ENCODE data around the gene EXOG.
"Not testable (repeated sequence)": the region's sequence is repeated elsewhere in the genome, so short reads cannot be mapped to it uniquely, and the experiment has no call there.

EXOG gene

DNA sequence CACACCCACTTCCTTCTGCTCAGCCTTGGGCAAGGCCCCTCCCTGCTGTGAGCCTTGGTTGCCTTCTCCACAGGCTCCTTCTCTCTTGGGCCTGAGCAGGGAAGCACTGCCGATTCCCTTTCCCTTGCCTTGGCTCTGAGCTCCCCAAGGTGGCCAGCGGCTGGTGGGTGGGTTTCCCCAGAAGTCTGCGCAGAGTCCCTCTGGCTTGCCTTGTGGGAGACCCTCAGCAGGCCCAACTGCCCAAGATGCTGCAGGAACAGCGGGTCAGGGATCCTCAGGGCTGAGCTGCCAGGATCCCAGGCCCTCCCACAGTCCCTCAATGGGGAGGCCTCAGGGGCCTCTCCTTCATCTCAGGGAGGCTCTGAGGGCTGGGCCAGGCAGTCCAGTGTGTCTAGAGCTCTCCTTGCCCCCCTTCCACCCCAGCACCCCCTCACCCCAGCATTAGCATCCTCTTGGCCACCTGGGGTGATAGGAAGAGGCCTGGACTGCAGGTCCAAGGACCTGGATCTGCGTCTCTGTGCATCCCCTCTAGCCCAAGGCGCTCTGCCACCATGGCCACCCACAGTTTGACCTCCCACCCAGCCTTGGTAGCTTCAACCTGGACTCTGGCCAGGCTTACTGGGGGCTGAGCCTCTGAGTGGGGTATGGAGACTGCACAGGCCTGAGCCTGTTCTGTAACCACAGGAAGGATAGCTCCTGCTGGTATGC, 68.6 kb downstream of the EXOG start:
- DNase-seq: no peak

DNA sequence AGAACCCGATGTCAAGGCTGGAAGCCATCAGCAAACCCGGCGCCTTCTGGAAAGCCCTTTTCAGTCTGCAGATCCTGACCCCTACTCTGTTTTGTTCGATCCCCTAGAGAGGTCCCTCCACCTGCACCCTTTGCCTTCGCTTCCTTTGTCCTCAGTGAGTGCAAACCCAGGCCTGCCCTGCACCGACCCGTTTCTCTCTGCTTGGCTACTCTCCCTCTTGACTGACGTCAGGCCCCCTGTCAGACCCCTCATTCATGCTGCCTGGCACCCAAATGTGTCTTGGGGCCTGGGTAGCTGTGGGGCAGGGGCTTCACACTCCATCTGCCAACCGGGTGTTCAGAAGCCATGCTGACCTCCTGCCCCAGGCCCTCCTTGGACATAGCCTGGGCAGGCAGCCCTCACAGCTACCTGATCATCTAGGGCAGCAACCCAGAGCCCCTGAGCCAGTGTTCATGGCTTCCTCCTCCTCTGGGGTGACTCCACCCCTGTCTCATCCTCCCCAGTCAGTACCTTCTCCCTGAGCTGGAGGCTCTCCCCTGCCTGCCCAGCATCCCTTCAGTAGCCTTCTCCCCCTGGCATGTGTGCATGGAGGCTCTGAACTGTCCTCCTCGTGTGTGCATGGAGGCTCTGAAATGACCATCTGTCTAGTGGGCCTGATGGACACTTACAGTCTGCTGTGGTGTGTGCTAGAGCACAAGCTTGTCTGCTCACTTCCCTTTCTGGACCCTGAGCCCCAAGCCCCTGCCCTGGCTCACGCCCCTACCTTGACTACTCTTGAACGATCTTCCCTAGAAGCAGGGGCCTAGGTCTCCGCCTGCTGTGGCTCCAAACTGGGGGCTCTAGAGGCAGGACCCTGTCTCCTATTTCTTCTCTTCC, 69.4 kb downstream of the EXOG start:
- DNase-seq: no peak

DNA sequence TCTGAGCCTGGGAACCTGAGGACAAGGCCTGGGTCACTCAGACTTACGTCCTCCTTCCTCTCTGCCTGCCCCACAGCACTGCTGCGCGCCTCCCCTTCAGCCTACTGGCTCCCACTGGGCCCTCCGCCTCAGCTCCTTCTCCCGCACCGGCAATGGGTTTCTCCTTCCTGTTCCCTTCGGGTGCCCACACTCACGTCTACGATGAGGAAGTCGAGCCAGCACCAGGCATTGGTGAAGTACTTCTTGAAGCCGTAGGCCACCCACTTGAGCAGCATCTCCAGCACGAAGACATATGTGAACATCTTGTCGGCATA, 70.0 kb downstream of the EXOG start:
- DNase-seq: no peak

DNA sequence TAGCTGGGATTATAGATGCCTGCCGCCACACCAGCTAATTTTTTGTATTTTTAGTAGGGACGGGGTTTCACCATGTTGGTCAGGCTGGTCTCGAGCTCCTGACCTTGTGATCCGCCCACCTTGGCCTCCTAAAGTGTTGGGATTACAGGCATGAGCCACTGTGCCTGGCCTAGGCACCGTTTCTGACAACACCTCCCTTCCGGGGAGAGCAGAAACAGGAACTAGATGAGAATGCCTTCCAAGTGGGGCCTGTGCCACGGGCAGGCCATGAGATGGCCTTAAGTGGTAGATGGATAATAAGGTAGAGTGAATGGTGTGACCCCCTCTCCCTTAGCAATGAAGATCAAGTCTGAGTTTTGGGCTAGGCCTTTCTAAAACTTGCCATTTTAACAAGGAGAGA, 70.7 kb downstream of the EXOG start:
- not testable (repeated sequence) for DNase-seq

DNA sequence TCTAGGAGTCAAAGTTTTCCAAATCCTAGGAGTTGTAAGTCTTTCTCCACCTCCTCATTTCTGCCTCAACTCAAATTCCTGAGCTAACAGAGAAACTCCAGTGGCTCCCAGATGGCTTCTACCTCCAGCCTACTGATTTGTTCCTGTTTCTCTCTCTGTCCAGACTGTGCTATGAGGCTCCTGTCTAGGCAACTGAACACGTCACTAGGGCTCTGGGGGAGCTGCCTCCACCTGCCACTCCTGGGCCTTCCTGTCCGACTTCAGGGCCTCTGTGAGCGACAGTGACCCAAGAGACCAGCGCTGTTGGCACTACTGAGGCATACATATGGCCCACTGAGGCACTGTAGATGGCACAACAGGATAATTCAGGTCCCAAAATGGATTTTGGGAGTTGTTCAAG, 71.4 kb downstream of the EXOG start:
- no peak for DNase-seq

DNA sequence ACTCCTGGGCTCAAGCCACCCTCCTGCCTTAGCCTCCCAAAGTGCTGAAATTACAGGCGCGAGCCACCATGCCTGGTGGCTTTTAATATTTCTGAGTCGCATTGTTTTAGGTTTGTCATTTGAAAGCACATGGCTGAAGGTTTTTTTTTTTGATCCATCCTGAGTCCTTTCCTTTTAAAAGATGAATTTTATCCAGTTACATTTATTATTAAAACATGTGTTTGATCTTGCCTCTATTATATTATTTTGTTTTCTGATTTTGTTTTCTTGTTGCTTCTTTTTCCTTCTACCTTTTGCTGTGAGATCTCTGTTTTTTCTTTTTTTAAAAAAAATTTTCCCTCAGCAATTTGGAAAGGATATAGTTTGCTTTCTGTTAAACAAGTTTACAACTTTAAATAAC, 77.0 kb downstream of the EXOG start:
- DNase-seq: no peak

DNA sequence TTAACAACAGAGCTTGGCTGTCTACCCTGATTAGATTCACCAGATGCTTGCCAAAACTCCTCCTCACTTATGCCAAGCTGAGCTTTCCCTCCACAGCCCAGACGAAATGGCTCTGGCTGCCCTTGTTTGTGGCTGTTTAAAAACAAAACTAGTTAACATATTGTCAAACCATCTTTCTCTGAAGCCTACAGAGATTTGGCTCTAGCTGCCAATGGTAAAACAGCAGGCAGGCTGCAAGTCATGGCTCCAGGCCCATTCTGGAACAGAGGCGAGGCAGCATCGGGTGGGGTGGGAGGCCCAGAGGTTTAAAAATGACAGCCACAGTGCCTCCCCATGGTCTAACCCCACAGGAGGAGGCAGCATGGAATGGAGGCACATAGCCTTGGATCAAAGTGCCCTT, 77.4 kb downstream of the EXOG start:
- no peak for DNase-seq

DNA sequence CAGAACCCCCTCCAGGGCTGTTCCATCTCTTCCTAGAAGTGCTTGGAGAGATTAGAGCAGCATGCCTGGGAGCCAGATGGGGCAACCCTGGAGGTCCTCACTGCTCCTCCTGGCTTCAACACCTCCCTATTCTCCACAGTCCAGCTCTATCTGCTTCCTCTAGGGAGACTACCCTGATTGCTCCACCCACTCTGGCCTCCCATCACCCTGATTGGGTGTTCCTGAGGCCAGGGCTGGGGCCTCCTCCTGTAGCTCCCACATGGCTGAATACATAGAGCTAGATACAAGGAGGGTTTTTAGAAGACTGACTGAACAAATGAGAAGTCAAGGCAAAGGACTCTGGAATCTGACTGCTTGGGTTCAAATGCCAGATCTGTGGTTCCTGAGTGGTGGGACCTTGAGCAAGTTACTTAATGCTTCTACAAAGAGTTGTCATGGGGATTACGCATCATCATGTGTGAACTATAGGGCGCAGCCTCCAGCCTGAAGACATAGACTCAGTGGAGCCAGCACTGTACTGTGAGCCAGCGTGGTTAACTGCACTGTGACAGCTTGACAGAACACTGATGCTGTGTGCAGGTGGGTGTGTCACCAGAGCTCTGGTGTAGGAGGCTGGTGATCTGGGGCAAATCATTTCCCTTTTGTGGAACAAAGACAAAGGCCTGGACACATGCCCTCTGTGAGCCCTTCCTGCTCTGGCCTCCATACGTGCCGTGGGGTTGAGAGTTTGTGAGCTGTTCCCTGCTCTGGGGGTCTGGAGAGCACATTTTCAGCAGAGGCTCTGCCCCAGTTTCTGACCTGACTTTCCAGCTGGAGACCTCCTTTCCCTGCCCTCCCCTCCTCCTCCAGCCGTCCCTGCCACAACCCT, 78.5 kb downstream of the EXOG start:
- DNase-seq: no peak

DNA sequence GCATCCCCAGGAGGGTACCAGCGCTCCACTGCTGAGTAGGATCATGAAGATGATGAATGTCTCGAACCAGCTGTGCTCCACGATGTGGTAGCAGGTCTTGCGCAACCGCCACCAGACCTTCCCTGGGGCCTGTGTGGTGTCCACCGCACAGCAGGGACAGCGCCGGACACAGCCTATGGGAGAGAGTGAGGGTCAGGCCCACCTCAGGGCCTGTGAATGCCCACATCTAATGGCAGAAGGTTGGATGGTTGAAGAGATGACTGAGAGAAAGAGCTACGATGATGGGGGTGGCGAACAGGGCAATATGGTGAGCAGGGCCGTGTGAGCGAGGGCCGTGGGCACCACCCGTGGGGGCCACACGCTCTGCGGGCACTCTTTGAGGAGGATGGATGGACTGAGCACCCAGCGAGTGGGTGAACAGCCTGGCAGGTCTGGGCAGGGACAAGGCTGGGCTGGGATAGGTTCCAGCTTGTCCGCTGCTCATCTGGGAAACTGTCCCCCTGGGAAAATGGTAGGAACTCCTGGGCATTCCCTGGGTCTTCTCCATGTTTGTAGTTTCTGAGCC, 79.2 kb downstream of the EXOG start:
- DNase-seq: no peak
